HepG2 (cell line): ENCODE results near the gene SPATA25. TPM values are rescaled to one million over a fixed set of nuclear protein-coding genes. Genes with fewer than 3 reads are reported as not detected.

Source experiments
- ARNT2 ChIP-seq: sonication (generic); formaldehyde crosslinking; IDR thresholded peaks from 2 replicates; pipeline ENCODE4 v1.8.0; 2022; ENCODE audit warnings: mild to moderate bottlenecking, low read depth, missing genetic modification reagents, moderate library complexity
- EED ChIP-seq: sonication (generic); formaldehyde crosslinking; IDR thresholded peaks from 2 replicates; pipeline ENCODE4 v1.5.0; 2020; ENCODE audit warnings: mild to moderate bottlenecking, missing genetic modification reagents
- MLX ChIP-seq: IDR thresholded peaks from 2 replicates; pipeline ENCODE4 v1.6.1; 2016
- MTERF4 ChIP-seq: sonication (generic); formaldehyde crosslinking; IDR thresholded peaks from 2 replicates; pipeline ENCODE4 v1.8.0; 2023; ENCODE audit warnings: mild to moderate bottlenecking, missing genetic modification reagents
- SCMH1 ChIP-seq: sonication (generic); formaldehyde crosslinking; IDR thresholded peaks from 2 replicates; pipeline ENCODE4 v1.9.0; 2021; ENCODE audit warnings: missing genetic modification reagents, mild to moderate bottlenecking, borderline replicate concordance
- THAP11 ChIP-seq: IDR thresholded peaks from 2 replicates; pipeline ENCODE4 v1.6.1; 2016; ENCODE audit warnings: missing biosample characterization, missing genetic modification reagents
- ZBTB40 ChIP-seq, 2 experiments: fragments of 450-650 bp in 1 of 2; sonication (generic) in 1 of 2; formaldehyde crosslinking in 1 of 2; IDR thresholded peaks; 2 replicates each; pipeline versions ENCODE4 v1.6.1 to v1.8.0; 2016 to 2022; ENCODE audit warnings: antibody characterized with exemption in 1 of 2, mild to moderate bottlenecking in 1 of 2, missing genetic modification reagents in 1 of 2
- ZFP41 ChIP-seq: sonication (generic); formaldehyde crosslinking; IDR thresholded peaks from 2 replicates; pipeline ENCODE4 v1.4.0; 2020; ENCODE audit warnings: mild to moderate bottlenecking, missing genetic modification reagents, borderline replicate concordance
- ZNF232 ChIP-seq: sonication (generic); formaldehyde crosslinking; IDR thresholded peaks from 2 replicates; pipeline ENCODE4 v1.4.0; 2020; ENCODE audit warnings: missing genetic modification reagents, borderline replicate concordance
- ZNF33B ChIP-seq: sonication (generic); formaldehyde crosslinking; IDR thresholded peaks from 2 replicates; pipeline ENCODE4 v1.5.1; 2020; ENCODE audit warnings: mild to moderate bottlenecking, missing genetic modification reagents
- ZNF646 ChIP-seq: sonication (generic); formaldehyde crosslinking; IDR thresholded peaks from 2 replicates; pipeline ENCODE4 v1.9.0; 2021; ENCODE audit warnings: mild to moderate bottlenecking, missing genetic modification reagents
- polyA plus RNA-seq, 8 experiments: library from polyadenylated mRNA; depleted of rRNA in 3 of 8; stranded (reverse) in 7 of 8; unstranded in 1 of 8; fragments of >200 nt; fragmentation: Illumina TruSeq in 4 of 8; extraction: Trizol in 4 of 8; gene quantifications; 2 replicates each; pipeline versions ENCODE4 v1.2.1 to v1.2.3, GENCODE V29; 2011 to 2016; ENCODE audit warnings: low read depth in 4 of 8, missing spikeins in 1 of 8, mixed read lengths in 1 of 8; ENCODE audit not compliant: insufficient read depth in 1 of 8
- total RNA-seq, 5 experiments: library from RNA; depleted of rRNA; stranded (reverse); fragments of >200 nt; fragmentation: Illumina TruSeq; extraction: Trizol; gene quantifications; 2 replicates each; pipeline ENCODE4 v1.2.3, GENCODE V29; 2016; ENCODE audit warnings: low read depth in 1 of 5

Gene SPATA25
- total and polyA plus RNA-seq, 2 of the 13 experiments (the other 11 are each of a cell fraction or from before 2014, with no cell fraction given): 4.8 to 7.6 TPM

- TF ChIP-seq MTERF4 (CRISPR knock-in tag) (no peak), ZBTB40 (IDR thresholded peaks at IDR 0.05) (no peak), ZBTB40 (CRISPR knock-in tag; IDR thresholded peaks at IDR 0.05) (no peak), THAP11 (CRISPR knock-in tag) (no peak), EED (CRISPR knock-in tag) (peak; percentile 39; the same call in 1 of the 2 replicates), ZFP41 (CRISPR knock-in tag) (no peak), ZNF232 (no peak), ARNT2 (CRISPR knock-in tag) (no peak; the same call in 1 of the 2 replicates), ZNF33B (CRISPR knock-in tag) (no peak; the same call in 1 of the 2 replicates), MLX (no peak), ZNF646 (CRISPR knock-in tag) (no peak), SCMH1 (no peak)
Observed at GRCh38 chr20:45925821-45926506, 38.5 kb upstream of the SPATA25 start (continued).
